ENCODE measurements around the gene LRSAM1.

DNA sequence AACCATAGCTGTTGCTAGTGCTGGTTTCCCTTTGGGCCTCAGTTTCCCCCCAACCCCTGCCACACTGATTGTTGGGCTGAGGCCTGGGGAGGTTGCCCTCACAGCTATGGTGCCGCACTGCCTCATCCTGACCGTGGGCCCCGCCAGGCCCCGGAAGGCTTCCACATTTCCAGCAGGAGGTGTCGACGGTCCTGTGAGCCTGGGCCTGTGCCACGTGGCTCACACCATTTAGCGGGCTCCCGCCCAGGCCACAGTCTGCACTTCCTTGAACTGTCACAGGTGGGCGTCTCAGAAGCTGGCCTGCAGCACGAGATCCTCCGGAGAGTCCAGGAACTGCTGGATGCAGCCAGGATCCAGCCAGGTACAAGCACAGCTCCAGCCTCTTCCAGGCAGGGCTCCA is 45.7 kb downstream of the LRSAM1 start:
- TF ChIP-seq, protein P1, sequence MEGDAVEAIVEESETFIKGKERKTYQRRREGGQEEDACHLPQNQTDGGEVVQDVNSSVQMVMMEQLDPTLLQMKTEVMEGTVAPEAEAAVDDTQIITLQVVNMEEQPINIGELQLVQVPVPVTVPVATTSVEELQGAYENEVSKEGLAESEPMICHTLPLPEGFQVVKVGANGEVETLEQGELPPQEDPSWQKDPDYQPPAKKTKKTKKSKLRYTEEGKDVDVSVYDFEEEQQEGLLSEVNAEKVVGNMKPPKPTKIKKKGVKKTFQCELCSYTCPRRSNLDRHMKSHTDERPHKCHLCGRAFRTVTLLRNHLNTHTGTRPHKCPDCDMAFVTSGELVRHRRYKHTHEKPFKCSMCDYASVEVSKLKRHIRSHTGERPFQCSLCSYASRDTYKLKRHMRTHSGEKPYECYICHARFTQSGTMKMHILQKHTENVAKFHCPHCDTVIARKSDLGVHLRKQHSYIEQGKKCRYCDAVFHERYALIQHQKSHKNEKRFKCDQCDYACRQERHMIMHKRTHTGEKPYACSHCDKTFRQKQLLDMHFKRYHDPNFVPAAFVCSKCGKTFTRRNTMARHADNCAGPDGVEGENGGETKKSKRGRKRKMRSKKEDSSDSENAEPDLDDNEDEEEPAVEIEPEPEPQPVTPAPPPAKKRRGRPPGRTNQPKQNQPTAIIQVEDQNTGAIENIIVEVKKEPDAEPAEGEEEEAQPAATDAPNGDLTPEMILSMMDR (IDR thresholded peaks at IDR 0.05; ENCODE audit: low read length), result no peak
- TF ChIP-seq EZH2phosphoT487 (IDR thresholded peaks at IDR 0.05; ENCODE audit: low read length), result no peak
- TF ChIP-seq EZH2 (optimal IDR thresholded peaks at IDR 0.05; ENCODE audit: low read depth, low read length), result no peak

All from MM.1S (cell line).